Measurements from ENCODE around the gene OR11G2.

DNA sequence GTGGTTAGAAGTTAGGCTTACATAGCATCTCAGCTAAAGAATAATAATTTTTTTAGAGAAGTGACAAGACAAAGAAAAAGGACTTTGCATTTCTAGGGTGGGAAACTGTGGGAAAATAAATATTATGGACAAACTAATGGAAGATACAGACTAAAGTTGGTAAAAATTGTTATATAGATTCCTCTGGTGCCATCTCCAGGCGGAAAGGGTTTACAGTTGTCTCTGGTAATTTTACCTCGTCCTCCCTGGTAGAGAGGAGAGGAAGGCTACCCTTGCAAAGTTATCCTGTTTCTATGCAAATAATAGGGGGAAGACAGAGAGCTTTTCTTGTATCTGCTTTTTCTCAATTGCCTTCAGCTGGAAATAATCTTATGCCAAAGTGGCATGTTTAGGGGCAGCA is 5.2 kb downstream of the OR11G2 start:
- TF ChIP-seq, protein P1, sequence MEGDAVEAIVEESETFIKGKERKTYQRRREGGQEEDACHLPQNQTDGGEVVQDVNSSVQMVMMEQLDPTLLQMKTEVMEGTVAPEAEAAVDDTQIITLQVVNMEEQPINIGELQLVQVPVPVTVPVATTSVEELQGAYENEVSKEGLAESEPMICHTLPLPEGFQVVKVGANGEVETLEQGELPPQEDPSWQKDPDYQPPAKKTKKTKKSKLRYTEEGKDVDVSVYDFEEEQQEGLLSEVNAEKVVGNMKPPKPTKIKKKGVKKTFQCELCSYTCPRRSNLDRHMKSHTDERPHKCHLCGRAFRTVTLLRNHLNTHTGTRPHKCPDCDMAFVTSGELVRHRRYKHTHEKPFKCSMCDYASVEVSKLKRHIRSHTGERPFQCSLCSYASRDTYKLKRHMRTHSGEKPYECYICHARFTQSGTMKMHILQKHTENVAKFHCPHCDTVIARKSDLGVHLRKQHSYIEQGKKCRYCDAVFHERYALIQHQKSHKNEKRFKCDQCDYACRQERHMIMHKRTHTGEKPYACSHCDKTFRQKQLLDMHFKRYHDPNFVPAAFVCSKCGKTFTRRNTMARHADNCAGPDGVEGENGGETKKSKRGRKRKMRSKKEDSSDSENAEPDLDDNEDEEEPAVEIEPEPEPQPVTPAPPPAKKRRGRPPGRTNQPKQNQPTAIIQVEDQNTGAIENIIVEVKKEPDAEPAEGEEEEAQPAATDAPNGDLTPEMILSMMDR (IDR thresholded peaks at IDR 0.05), result no peak
- no peak for TF ChIP-seq POLR2A (IDR thresholded peaks at IDR 0.05)

Measured in esophagus squamous epithelium (tissue), 4 donors.